Neural cell (in vitro differentiated cells): ENCODE results near the gene MAG. TPM values are rescaled to one million over a fixed set of nuclear protein-coding genes. Genes with fewer than 3 reads are reported as not detected.

ENCODE experiments used
- H2AFZ ChIP-seq: fragments of 200-600, 300-800 bp; sonication (generic), shearing (Covaris generic); 2 replicates; pipeline ENCODE4 v1.6.0; 2014; ENCODE audit warnings: low read depth, mild to moderate bottlenecking, antibody characterized with exemption, low read length, moderate library complexity
- H3F3A ChIP-seq: fragments of 200-600 bp; shearing (Covaris generic); 2 replicates; pipeline ENCODE4 v1.6.1; 2016; ENCODE audit warnings: mild to moderate bottlenecking, moderate library complexity, mixed read lengths, antibody characterized with exemption, low read length; ENCODE audit not compliant: insufficient read depth, poor library complexity, severe bottlenecking
- H3K27ac ChIP-seq: fragments of 200-600, 300-800 bp; sonication (generic), shearing (Covaris generic); 2 replicates; pipeline ENCODE4 v1.5.1; 2014; ENCODE audit warnings: mild to moderate bottlenecking, low read length, moderate library complexity
- H3K27me3 ChIP-seq: fragments of 300-800, 200-600 bp; sonication (generic), shearing (Covaris generic); 2 replicates; pipeline ENCODE4 v1.6.0; 2014; ENCODE audit warnings: mild to moderate bottlenecking, low read depth, low read length, moderate library complexity; ENCODE audit not compliant: insufficient read depth
- H3K36me3 ChIP-seq: fragments of 300-800, 200-600 bp; sonication (generic), shearing (Covaris generic); 2 replicates; pipeline ENCODE4 v1.5.1; 2014; ENCODE audit warnings: mild to moderate bottlenecking, antibody characterized with exemption, low read length, moderate library complexity; ENCODE audit not compliant: insufficient read depth
- H3K4me2 ChIP-seq: fragments of 300-800, 200-600 bp; sonication (generic), shearing (Covaris generic); 2 replicates; pipeline ENCODE4 v1.6.0; 2014; ENCODE audit warnings: mild to moderate bottlenecking, low read length
- H3K4me3 ChIP-seq: fragments of 300-800, 200-600 bp; sonication (generic), shearing (Covaris generic); 2 replicates; pipeline ENCODE4 v1.5.1; 2014; ENCODE audit warnings: mild to moderate bottlenecking, low read length, moderate library complexity
- H3K79me2 ChIP-seq: fragments of 200-600 bp; shearing (Covaris generic); replicated peaks from 2 replicates; pipeline ENCODE4 v1.6.0; 2014; ENCODE audit warnings: mild to moderate bottlenecking, low read length, moderate library complexity; ENCODE audit not compliant: insufficient read depth
- H3K9ac ChIP-seq: fragments of 300-800, 200-600 bp; sonication (generic), shearing (Covaris generic); 2 replicates; pipeline ENCODE4 v1.6.1; 2016; ENCODE audit warnings: mild to moderate bottlenecking, low read length, mixed read lengths
- H3K9me2 ChIP-seq: fragments of 200-600 bp; shearing (Covaris generic); 2 replicates; pipeline ENCODE4 v1.6.1; 2016; ENCODE audit warnings: mild to moderate bottlenecking, low read length, mixed read lengths; ENCODE audit not compliant: insufficient read depth
- H3K9me3 ChIP-seq: fragments of 200-600, 300-800 bp; sonication (generic), shearing (Covaris generic); 2 replicates; pipeline ENCODE4 v1.6.1; 2016; ENCODE audit warnings: mild to moderate bottlenecking, mixed run types, low read length, moderate library complexity, mixed read lengths
- H4K20me1 ChIP-seq: fragments of 200-600 bp; shearing (Covaris generic); 2 replicates; pipeline ENCODE4 v1.6.1; 2016; ENCODE audit warnings: mild to moderate bottlenecking, mixed run types; ENCODE audit not compliant: insufficient read depth
- CTCF ChIP-seq: fragments of 450-650 bp; IDR thresholded peaks from 2 replicates; pipeline ENCODE4 v1.5.1; 2014; ENCODE audit warnings: antibody characterized with exemption, mild to moderate bottlenecking, moderate library complexity; ENCODE audit not compliant: poor library complexity, severe bottlenecking
- EP300 ChIP-seq: fragments of 450-650 bp; conservative IDR thresholded peaks from 2 replicates; pipeline ENCODE4 v1.6.1; 2014; ENCODE audit warnings: antibody characterized with exemption, mild to moderate bottlenecking, moderate library complexity; ENCODE audit not compliant: poor library complexity, severe bottlenecking
- EZH2 ChIP-seq: fragments of 200-600, 300-800 bp; shearing (Covaris generic), sonication (generic); IDR thresholded peaks from 2 replicates; pipeline ENCODE4 v1.6.1; 2014; ENCODE audit warnings: antibody characterized with exemption, low read length, borderline replicate concordance, mild to moderate bottlenecking; ENCODE audit not compliant: insufficient read depth, poor library complexity, severe bottlenecking
- MXI1 ChIP-seq: fragments of 450-650 bp; conservative IDR thresholded peaks from 2 replicates; pipeline ENCODE4 v1.6.1; 2014; ENCODE audit warnings: antibody characterized with exemption, mild to moderate bottlenecking; ENCODE audit not compliant: poor library complexity, severe bottlenecking
- POLR2AphosphoS5 ChIP-seq: IDR thresholded peaks from 2 replicates; pipeline ENCODE4 v1.6.1; 2012
- RAD21 ChIP-seq: fragments of 450-650 bp; conservative IDR thresholded peaks from 2 replicates; pipeline ENCODE4 v1.6.1; 2014; ENCODE audit warnings: antibody characterized with exemption, mild to moderate bottlenecking, moderate library complexity
- REST ChIP-seq: IDR thresholded peaks from 2 replicates; pipeline ENCODE4 v1.6.1; 2012; ENCODE audit warnings: borderline replicate concordance
- SMC3 ChIP-seq: fragments of 450-650 bp; conservative IDR thresholded peaks from 2 replicates; pipeline ENCODE4 v1.6.1; 2014; ENCODE audit warnings: antibody characterized with exemption, mild to moderate bottlenecking, moderate library complexity; ENCODE audit not compliant: poor library complexity
- TAF1 ChIP-seq: IDR thresholded peaks from 2 replicates; pipeline ENCODE4 v1.6.1; 2012; ENCODE audit warnings: low read depth
- polyA plus RNA-seq: library from polyadenylated mRNA; depleted of rRNA; stranded (reverse); fragments of >200 nt; gene quantifications from 2 replicates; pipeline ENCODE4 v1.2.3, GENCODE V29; 2014

The MAG gene
- polyA plus RNA-seq, 1 donor from 2014 or later = not detected

- Histone ChIP-seq H2AFZ (no peak overlapping the region), H4K20me1 (no peaks in the 10 kb centered on the region), H3K36me3 (no peaks in the 10 kb centered on the region), H3K79me2 (no peaks in the 10 kb centered on the region), H3K27me3 (no peaks in the 10 kb centered on the region), H3K9me2 (no peaks in the 10 kb centered on the region), H3K27ac (no peak overlapping the region), H3K4me3 (no peak overlapping the region), H3K9ac (no peak overlapping the region), H3F3A (no peaks in the 10 kb centered on the region), H3K9me3 (no peaks in the 10 kb centered on the region), H3K4me2 (no peak overlapping the region)
- TF ChIP-seq TAF1 = no peak
- TF ChIP-seq MXI1 = no peak
- no peak for TF ChIP-seq POLR2AphosphoS5
- TF ChIP-seq REST = no peak
- no peak for TF ChIP-seq CTCF
- no peak for TF ChIP-seq EP300
- no peak for TF ChIP-seq EZH2
- no peak for TF ChIP-seq RAD21
- TF ChIP-seq SMC3 = no peak
Measured at GRCh38 chr19:35331551-35332214, 39.7 kb downstream of the MAG start.

- Histone ChIP-seq H3K9me2 (no peaks in the 10 kb centered on the region), H3K9ac (no peak overlapping the region), H4K20me1 (no peaks in the 10 kb centered on the region), H3F3A (no peaks in the 10 kb centered on the region), H3K27me3 (no peaks in the 10 kb centered on the region), H3K79me2 (no peaks in the 10 kb centered on the region), H3K9me3 (no peaks in the 10 kb centered on the region), H3K27ac (no peak overlapping the region), H2AFZ (no peak overlapping the region), H3K4me3 (no peak overlapping the region), H3K4me2 (no peak overlapping the region), H3K36me3 (no peaks in the 10 kb centered on the region)
- TF ChIP-seq TAF1 (no peak), EP300 (no peak)
Measured at GRCh38 chr19:35332817-35333216, 40.9 kb downstream of the MAG start.
